AG09319 (cell line): ENCODE measurements around the gene OR52A5.

ENCODE experiments used
- DNase-seq: peaks from one replicate; pipeline ENCODE4 v3.0.0-alpha.2; 2010; ENCODE audit warnings: low read depth; ENCODE audit errors: extremely low read depth
- CTCF ChIP-seq: IDR thresholded peaks from 2 replicates; pipeline ENCODE4 v1.5.1; 2011; ENCODE audit warnings: low read depth, mild to moderate bottlenecking, inconsistent platforms, low read length, moderate library complexity

Gene OR52A5

GRCh38 chr11:5081405-5081804 lies 56.8 kb downstream of the OR52A5 start:
- no peak for TF ChIP-seq CTCF
- DNase-seq = no peak
